Neutrophil (primary cell): ENCODE results near the gene SRGAP1.
"Not testable (repeated sequence)": the region's sequence is repeated elsewhere in the genome, so short reads cannot be mapped to it uniquely, and the experiment has no call there.

Source experiments
- H3K27ac ChIP-seq: fragments of 200-600 bp; sonication (generic); 2 replicates; pipeline ENCODE4 v1.5.1; 2016; ENCODE audit warnings: mild to moderate bottlenecking, moderate library complexity
- H3K27me3 ChIP-seq: fragments of 200-600 bp; sonication (generic); 2 replicates; pipeline ENCODE4 v1.6.0; 2016; ENCODE audit warnings: mild to moderate bottlenecking
- H3K36me3 ChIP-seq: fragments of 200-600 bp; sonication (generic); 2 replicates; pipeline ENCODE4 v1.5.1; 2017
- H3K4me1 ChIP-seq, 2 experiments: fragments of 200-600 bp in 1 of 2; sonication (generic) in 1 of 2; 1 replicate in 1 of 2; 2 replicates in 1 of 2; pipeline versions ENCODE4 v1.5.1 to v1.6.1; 2013 to 2016; ENCODE audit warnings: low read depth in 1 of 2, low read length in 1 of 2, mild to moderate bottlenecking in 1 of 2, moderate library complexity in 1 of 2; ENCODE audit not compliant: control insufficient read depth in 1 of 2, insufficient read depth in 1 of 2
- H3K4me3 ChIP-seq, 2 experiments: fragments of 200-600 bp in 1 of 2; sonication (generic) in 1 of 2; 1 replicate in 1 of 2; 2 replicates in 1 of 2; pipeline ENCODE4 v1.5.1; 2013 to 2016; ENCODE audit warnings: low read depth in 1 of 2, low read length in 1 of 2, mild to moderate bottlenecking in 1 of 2, moderate library complexity in 1 of 2
- H3K9me3 ChIP-seq: fragments of 200-600 bp; sonication (generic); 2 replicates; pipeline ENCODE4 v1.5.1; 2016
- TF ChIP-seq, protein P1 (sequence below): fragments of 200-600 bp; sonication (generic); IDR thresholded peaks from 2 replicates; pipeline ENCODE4 v1.5.1; 2016; ENCODE audit warnings: antibody characterized with exemption

Gene SRGAP1

GRCh38 chr12:63849641-63850040 is 5.1 kb downstream of the SRGAP1 start:
- H3K36me3 ChIP-seq: no peaks in the 10 kb centered on the region
- TF ChIP-seq, protein P1, sequence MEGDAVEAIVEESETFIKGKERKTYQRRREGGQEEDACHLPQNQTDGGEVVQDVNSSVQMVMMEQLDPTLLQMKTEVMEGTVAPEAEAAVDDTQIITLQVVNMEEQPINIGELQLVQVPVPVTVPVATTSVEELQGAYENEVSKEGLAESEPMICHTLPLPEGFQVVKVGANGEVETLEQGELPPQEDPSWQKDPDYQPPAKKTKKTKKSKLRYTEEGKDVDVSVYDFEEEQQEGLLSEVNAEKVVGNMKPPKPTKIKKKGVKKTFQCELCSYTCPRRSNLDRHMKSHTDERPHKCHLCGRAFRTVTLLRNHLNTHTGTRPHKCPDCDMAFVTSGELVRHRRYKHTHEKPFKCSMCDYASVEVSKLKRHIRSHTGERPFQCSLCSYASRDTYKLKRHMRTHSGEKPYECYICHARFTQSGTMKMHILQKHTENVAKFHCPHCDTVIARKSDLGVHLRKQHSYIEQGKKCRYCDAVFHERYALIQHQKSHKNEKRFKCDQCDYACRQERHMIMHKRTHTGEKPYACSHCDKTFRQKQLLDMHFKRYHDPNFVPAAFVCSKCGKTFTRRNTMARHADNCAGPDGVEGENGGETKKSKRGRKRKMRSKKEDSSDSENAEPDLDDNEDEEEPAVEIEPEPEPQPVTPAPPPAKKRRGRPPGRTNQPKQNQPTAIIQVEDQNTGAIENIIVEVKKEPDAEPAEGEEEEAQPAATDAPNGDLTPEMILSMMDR: no peak
- no peak overlapping the region for H3K27ac ChIP-seq
- H3K27me3 ChIP-seq: peaks cover 30% of the 10 kb centered on the region
- H3K4me3 ChIP-seq: no peak overlapping the region
- no peaks in the 10 kb centered on the region for H3K9me3 ChIP-seq
- peaks cover 0 to 3% of the 10 kb centered on the region in 2 experiments for H3K4me1 ChIP-seq

DNA sequence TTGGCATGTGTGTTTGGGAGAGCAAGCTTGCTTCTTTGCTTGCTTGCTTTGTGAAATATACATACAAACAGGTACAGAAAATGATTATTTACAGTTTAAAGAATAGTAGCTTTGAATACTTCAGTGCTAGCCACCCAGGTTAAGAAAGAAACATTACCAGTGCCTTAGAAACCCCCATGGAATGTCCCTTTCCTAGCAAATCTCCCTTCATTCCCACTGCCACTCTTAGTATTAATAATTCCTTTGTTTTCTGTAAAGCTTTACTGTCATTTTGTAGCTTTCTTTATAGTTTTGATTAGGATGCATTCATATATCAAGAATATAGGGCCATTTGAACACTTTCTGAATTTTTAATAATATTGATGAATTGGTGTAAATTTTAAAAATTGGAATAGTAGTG is 9.5 kb downstream of the SRGAP1 start:
- TF ChIP-seq, protein P1: no peak
- Histone ChIP-seq H3K36me3 (no peaks in the 10 kb centered on the region), H3K27ac (no peak overlapping the region), H3K4me3 (no peak overlapping the region), H3K4me1 (no peaks in the 10 kb centered on the region), H3K9me3 (no peaks in the 10 kb centered on the region), H3K27me3 (no peaks in the 10 kb centered on the region)

- H3K27me3 ChIP-seq: no peaks in the 10 kb centered on the region
- H3K4me3 ChIP-seq: no peak overlapping the region
- no peak overlapping the region for H3K27ac ChIP-seq
- TF ChIP-seq, protein P1: no peak
- H3K4me1 ChIP-seq: no peaks in the 10 kb centered on the region
- no peaks in the 10 kb centered on the region for H3K9me3 ChIP-seq
- H3K36me3 ChIP-seq: no peaks in the 10 kb centered on the region
Measured at GRCh38 chr12:63855299-63855698, 10.8 kb downstream of the SRGAP1 start.

- TF ChIP-seq, protein P1: no peak
- Histone ChIP-seq H3K9me3 (no peaks in the 10 kb centered on the region), H3K27me3 (no peaks in the 10 kb centered on the region), H3K4me3 (no peak overlapping the region), H3K4me1 (no peaks in the 10 kb centered on the region), H3K27ac (no peak overlapping the region), H3K36me3 (no peaks in the 10 kb centered on the region)
Measured at GRCh38 chr12:63857771-63858670, 13.5 kb downstream of the SRGAP1 start.

- H3K36me3 ChIP-seq, H3K27me3 ChIP-seq, H3K4me1 ChIP-seq, H3K4me3 ChIP-seq, H3K27ac ChIP-seq, H3K9me3 ChIP-seq: not testable (repeated sequence)
Measured at GRCh38 chr12:63859880-63860279, 15.4 kb downstream of the SRGAP1 start.

GRCh38 chr12:63862187-63862968 is 17.9 kb downstream of the SRGAP1 start:
- TF ChIP-seq, protein P1: no peak
- Histone ChIP-seq H3K27ac (no peak overlapping the region), H3K4me1 (no peaks in the 10 kb centered on the region), H3K9me3 (no peaks in the 10 kb centered on the region), H3K4me3 (no peak overlapping the region), H3K36me3 (no peaks in the 10 kb centered on the region), H3K27me3 (no peaks in the 10 kb centered on the region)
